GM19023 (cell line): ENCODE data around the gene IL4I1.

ENCODE experiments used
- ATAC-seq: cut with Tn5 transposase; IDR thresholded peaks from one replicate; pipeline ENCODE4 v1.9.1; 2021; ENCODE audit warnings: mild to moderate bottlenecking, moderate library complexity; ENCODE audit not compliant: unreplicated experiment

Gene IL4I1

DNA sequence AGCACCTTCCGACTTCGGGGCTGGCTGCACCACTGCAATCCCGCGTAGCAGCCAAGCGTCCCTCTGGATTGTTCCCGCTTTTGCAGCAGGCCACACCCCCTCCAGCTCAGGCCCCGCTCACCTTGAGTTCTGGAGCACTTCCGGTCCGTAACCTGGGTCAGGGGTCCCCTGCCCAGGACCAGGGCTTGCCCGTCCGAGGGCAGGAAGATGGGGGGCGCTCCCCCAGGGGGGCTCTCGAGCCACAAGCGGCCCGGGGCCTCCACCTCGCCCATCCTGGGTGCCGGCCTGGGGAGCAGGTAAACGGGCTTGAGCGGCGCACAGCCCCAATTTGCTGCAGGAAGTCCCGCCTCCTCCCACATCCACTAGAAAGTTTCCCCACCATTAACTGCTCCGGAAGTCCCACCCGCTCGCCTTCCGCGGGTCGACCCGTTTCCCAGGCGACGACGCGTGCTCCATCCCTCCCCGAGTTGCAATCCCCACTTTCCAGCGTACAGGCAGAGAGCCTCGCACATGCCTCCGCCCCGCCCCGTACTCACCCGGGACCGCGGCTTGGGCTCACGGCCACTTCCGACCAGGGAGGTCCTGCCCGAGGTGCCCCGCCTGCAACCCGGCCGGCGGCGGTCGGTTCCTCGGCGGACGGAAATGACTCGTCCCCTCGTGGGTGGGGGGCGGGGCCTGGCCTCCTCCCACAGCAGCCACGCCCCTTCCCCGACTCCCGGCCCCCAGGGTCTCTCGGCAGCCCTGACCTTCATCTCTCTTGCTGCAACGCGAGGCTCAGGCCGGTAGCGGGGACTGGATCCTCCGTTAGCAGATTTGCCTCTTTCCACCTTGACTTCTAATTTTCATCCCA, 29.5 kb downstream of the IL4I1 start, which contains the start of gene PNKP:
PNKP (minus strand) TSS at position 644 of the 850 bp plus-strand sequence; CDS start at position 272, 372 bp downstream.
- ATAC-seq = peak; percentile 43

DNA sequence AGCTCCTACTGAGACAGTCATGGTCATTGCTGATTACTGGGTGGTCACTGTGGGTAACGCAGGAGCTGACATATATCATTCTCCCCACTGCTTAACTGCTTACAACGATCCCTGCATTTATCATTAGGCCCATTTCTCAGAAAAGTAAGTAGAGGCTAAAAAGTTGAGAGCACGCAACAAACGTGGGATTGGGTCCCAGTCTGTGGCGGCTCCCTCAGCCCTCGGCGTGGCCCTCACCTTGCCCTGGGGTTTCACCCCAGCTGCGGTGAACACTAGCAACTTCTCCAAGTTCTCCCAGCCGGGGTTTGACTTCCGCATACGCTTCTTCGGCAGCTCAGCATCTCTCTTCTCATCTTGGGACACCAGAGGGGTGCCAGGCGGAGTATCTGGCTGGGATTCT, 31.8 kb downstream of the IL4I1 start:
- no peak for ATAC-seq

DNA sequence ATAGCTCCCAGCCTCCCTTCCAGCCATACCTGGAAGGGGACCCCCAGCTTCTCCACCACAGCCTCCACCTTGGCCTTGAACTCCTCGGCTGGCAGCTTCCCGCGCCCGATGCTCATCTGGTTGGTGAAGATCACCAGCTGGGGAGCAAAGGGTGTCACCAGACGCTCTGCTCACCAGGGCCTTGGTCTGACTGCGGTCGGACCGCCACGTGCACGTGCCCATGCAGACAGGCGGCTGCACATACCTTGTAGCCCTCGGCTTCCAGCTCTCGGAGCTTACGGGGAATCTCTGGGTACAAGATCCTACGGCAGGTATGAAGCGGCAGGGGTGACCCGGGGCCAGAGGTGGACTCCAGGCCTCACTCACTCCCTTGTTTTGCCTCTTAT, 32.8 kb downstream of the IL4I1 start:
- ATAC-seq = no peak

DNA sequence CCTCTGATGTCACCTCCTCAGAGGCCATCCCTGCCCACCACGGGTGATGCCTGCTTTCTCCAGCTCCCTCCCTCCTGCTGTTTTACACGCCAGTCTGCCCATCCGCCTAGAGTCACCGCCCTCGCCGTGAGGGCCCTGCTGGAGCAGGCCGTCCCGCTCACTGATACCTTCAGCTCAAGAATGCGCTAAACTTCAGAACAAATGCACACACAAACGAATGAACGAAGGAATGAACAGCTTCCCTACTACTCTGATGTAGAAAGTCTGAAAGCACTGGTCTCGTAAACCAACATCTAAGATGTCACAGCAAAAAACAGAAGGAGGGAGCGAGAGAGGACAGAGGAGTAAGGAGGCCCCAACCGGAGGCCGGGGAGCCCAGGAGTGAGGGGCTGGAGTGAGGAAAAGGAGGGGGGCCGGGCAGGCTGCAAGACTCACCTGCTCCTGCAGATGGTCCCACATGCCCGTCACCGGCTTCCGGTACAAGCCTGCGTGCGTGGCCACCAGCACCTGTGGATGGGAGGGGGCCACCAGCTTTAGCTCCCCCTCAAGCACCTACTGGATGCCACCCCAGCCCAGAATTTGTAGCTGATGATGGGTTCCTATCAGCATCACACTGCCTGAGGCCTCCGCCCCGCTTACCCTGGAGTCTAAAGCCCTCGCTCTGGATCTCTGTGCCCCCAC, 33.3 kb downstream of the IL4I1 start:
- no peak for ATAC-seq

DNA sequence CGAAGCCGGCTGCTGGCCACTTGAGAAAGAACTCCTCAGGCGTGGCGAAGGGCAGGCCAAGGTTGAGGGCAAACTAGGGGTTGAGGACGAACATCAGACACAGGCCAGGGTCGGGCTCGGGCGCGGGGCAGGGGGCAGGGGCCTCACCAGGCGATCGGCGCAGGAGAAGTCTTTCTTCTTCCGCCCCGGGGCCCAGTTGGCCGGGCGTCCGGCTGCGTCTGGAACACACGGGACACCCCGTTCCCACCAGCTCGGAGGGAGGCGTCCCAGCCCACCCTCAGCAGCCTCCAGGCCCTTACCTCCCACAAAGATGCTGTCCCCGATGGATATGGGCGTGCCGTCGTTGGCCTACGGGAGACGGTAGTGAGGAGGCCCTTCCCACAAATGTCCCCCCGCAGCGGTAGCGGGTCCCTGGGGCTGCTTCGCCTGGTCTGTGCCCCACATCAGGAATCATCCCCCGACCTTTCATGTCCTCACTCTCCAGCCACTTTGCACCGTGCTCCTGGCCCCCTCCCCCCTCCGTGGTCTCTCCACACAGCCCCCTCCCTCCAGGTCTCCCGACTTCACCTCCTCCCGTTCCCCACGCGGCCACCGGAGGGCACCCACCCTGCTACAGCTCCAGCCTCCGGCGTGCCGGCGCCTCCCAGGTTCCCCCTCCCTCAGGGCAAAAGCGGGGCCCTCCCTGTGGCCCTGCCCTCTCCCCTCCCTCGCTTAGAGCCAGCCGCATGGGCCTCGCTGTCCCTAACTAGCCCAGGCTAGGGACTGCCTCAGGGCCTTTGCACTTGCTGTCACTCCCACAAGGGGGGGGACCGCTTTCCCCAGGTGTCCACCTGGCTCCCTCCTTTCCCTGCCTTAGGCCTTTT, 34.1 kb downstream of the IL4I1 start:
- ATAC-seq = no peak

DNA sequence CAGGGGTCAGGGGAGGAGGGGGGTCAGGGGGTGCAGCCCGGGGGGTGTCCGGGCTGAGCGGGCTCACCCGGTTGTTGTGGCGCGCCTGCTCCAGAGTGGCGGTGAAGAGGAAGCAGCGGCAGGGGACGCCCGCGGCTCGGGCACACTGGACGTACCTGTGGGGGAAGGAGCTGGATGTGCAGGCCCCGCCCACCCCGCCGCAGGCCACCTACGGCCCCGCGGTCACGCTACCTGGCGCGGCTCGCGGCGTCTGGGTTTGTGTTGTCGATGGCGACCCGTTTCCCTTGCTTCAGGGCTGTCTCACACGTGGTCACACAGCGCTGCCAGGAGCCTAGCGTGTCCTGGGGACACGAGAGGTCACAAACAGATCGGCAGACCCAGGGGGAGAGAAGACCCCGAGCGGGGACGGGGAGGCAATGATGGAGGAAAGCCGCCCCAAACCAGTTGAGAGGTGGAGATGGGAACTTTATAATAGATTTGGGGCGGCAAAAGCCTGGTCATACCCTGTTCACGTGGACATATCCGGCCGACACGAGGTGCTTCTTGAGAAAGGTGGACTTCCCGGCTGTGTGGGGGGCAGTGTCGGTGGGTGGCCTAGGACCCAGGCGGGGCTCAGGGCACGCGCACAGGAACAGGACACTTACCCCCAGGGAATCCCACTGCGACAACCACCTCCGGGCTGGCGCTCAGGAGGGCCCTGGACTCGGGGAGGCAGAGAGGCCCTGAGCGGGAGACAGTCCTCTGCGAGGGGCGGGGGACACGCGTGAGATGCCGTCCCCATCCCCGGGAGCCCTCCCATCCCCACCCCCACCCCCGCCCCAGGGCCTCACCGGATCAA, 34.9 kb downstream of the IL4I1 start:
- ATAC-seq = no peak

DNA sequence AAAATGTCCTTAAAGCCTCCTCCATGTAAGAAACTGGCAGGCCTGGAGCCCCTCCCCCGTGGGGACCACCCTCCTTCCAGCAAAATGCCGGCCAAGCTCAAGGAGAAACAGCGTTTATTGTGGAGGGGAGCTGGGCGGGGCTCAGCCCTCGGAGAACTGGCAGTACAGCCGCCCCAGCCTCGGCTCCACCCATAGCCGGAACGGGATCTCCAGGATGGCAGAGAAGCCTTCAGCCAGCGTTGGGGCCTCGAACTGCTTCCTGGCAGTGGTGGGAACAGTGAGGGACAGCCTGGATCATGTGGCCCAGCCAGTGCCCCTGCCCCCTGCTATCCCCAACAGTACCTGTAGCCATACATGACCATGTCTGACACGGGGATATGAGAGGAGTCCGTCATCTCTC, 35.6 kb downstream of the IL4I1 start:
- ATAC-seq = no peak

DNA sequence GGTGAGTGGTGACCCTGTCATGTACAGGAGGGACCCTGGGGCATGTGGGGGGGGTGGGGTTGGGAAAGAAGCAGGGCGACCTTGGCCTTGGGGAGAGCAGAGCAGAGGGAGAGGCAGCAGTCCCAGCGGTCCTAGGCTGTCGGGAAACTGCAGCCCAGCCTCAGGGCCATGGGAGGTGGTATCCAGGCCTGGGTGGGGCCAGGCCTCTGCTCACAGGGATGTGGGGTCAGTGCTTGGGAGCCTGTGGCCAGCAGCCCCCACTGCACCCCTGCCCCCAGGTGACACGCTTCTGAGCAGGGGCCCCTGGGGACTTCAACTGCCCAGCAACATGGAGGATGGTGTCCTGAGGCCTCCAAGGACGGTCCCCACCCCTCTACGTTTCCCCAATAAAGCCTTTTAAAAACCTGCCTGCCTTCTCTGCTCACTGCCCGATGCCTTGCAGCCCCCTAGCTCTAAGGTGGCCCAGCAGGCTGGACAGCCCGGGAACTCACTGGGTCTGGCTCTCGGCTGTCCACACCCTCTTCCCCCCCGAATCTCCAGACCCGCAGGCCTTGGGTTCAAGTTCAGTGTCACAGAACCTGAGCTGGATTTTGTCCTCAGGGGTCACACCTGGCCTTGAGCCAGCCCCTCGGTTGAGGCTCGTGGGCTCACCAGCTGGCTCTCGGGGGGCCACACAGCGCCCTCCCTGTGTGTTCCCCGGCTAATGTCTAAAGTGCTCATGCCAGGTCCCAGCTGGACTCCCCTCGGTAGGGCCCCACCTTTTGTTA, 36.2 kb downstream of the IL4I1 start:
- no peak for ATAC-seq

DNA sequence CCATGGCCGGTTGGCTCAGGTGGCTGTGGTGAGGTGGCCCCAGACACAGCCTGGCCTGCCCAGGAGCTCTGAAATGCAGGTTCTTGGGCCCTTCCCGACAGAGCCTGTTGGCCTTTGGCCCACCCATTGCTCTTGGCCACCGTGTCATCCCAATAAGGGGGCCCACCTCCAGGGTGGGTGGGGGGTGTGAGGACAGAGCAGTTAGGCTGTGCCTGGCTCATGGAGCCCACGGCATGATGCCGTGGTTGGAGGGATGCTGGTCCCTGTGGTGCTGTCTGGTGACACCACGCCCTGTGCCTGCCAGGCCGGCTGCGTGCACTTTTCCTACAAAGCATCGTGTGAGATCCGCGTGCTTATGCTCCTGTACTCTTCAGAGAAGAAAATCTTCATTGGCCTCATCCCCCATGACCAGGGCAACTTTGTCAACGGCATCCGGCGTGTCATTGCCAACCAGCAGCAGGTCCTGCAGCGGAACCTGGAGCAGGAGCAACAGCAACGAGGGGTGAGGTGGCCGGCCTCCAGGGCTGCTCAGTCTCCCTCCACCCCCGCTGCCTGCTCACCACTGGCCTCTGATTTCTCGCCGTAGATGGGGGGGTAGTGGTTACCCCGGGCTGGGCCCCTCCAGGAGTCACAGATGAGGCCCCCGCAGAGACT, 36.9 kb downstream of the IL4I1 start:
- no peak for ATAC-seq

DNA sequence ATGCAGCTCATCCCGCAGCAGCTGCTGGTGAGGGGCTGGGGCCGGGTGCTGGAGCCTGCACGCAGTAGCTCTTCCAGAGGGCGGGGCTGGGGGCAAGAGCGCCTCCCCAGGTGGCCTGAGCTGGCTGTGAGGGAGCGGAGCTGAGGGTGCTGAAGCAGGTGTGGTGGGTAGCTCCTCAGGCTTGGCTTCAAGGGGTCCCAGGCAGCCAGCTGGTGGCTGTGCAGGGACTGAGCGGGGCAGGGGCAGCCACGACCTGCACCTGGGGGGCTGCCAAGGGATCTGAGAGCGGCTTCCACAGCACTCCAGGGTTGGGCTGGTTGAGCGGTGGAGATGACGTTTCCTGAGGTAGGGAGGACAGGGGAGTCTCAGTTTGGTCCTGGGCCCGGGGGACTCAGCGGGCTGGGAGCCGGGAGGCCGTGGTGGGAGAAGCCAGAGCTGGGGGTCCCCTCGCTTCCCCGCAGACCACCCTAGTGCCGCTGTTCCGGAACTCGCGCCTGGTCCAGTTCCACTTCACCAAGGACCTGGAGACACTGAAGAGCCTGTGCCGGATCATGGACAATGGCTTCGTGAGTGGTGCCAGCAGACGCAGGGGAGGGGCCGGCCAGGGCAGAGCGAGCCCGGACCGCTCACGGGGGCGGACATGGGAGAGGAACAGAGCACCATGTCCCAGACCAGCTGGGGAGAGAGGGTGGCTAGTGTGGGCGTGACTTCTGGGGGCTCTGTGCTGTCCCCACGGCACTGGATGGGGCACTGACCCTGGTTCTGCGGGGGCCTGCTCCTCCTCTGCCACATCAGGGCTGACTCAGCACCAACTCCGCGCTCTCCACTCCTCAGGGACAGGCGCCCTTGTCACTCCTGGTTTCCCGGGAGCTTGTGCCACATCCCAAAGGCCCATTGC, 38.4 kb downstream of the IL4I1 start:
- no peak for ATAC-seq

DNA sequence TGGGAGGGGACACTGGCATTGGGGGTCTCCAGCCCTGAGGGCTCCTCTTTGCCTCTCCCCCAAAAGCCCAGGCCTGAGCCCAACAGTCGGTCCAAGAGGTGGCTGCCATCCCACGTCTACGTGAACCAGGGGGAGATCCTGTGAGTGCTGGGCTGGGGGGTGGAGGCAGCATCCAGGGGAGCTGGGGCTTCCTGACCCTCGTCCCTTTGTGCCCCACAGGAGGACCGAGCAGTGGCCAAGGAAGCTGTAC, 38.9 kb downstream of the IL4I1 start:
- ATAC-seq = no peak

DNA sequence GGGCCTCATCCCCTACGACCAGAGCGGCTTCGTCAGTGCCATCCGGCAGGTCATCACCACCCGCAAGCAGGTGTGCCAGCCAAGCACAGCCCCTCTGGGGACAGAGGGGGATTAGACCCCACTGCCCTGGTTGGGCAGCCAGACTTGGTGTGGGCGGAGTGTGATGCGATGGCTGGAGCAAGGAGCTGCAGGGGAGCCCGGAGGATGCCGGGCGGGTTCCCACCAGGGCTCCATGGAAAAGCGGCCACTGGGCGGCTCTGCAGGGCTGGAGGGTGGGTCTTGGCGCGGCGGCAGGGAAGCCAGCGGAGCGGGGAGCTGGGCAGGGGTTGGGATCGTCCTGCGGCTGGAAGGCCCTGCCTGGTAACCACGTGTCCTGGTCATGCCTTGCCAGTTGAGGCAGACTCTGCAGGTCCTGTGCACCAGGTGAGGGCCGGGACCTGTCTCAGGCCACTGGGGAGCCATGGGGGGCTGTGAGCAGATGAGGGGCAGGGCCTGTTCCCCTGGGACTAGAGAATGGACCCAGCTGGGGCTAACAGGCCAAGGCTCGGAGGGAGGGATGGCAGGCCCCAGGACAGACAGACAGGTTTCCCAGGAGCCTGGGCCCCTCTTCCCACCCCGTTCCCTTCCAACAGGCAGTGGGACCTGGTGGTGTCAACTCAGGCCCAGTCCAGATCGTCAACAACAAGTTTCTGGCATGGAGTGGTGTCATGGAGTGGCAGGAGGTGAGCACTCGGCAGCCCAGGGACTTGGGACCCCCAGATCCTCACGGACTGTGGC, 39.4 kb downstream of the IL4I1 start:
- no peak for ATAC-seq

DNA sequence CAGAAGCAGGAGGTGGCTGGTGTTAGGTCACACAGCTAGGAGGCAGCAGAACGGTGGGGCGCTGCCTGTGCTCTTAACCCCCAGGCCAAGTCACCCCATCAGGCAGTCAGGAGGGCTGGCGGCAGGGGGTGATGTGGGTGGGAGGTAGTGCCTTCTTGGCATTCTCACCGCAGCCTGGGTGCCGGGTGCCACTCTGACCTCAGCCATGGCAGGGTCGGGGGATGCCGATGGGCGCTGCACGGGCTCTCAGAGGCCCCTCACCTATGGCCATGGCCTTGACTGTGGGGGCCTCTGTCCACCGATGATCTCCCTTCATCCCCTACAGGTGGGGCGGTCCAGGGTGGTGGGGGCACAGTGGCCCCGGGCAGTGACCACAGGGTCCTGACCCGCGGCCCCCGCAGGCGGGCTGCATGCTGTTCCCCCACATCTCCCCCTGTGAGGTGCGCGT, 40.1 kb downstream of the IL4I1 start:
- no peak for ATAC-seq

DNA sequence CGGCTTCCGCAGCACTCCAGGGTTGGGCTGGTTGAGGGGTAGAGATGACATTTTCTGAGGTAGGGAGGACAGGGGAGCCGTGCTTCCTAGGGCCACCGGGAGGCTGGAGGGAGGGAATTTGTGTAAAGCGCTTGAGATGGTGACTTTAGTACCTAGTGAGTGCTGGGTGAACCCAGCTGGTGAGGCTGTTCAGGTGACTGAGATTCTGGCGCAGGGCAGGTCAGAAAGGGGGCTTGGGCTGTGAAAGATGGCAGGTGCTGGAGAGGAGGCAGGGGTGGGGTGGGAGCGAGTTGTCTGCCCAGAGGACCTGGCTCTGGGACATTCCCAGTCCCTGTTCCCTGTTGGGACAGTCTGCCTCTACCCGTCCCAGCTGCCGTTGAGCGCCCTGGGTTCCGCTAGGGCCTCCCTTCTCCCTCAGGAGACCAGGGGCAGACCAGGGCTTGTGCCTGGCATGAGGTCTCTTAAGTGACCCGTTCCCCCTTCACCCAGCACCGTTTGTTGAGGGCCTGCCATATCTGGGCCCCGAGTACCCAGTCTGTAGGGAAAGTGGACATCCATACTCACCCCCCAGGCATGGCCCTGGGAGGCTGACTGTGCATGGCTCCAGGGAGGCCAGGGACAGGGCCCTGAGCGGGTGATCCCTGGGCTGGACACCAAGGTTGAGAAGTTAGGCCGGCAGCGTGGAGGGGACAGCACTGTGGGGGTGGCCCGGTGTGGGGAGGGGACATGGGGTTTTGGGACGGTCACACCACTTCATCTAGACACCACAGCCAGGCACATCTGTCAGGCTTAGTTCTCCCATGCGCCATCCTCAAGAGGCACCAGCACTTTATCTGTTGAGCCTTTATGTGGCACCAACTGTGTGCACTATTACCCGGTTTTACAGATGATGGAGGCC, 40.8 kb downstream of the IL4I1 start:
- ATAC-seq = no peak

DNA sequence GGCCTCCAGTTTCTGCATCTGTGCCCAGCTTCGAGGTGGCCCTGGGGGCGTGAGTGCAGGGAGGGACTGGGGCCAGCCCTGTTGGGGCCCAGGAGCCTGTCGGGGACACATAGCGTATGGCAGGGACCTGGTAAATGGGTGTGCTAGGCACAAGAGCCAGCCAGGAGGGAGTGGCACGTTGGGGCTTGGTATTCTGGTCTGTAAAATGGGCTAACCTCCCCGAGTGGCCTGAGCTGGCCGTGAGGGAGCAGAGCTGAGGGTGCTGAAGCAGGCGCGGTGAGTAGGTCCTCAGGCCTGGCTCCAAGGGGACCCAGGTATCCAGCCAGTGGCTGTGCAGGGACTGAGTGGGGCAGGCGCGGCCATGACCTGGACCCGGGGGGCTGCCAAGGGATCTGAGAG, 41.4 kb downstream of the IL4I1 start:
- no peak for ATAC-seq

DNA sequence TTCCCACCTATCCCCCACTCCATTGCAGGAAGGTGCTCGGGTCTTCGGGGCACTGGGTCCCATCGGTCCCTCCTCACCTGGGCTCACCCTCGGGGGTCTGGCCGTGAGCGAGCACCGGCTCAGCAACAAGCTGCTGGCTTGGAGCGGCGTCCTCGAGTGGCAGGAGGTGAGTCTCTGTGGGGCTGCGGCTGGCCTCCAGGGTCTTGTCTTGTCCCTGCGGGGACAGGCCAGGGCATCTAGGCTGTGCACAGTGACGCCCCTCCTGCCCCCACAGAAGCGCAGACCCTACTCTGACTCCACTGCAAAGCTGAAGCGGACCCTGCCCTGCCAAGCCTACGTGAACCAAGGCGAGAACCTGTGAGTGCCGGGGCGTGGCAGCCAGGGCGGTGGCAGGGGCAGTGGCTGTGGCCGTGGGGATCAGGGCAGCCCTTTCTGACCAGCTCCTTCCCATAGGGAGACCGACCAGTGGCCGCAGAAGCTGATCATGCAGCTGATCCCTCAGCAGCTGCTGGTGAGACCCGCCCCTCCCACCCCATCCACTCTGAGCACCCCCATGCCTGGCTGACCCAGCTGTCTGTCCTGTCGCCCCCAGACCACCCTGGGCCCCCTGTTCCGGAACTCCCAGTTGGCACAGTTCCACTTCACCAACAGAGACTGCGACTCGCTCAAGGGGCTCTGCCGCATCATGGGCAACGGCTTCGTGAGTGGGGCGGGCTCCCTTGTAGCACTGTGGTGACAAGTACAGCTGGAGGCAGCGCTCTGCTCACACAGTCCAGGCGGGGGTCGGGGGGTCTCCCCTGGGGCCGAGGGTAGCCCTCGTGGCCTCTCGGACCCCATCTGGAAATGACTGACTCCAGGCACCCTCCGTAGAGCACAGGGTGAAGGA, 42.1 kb downstream of the IL4I1 start:
- no peak for ATAC-seq
